ENCODE data around the gene SLC38A9. TPM values are rescaled to one million over a fixed set of nuclear protein-coding genes. Genes with fewer than 3 reads are reported as not detected.

Gene SLC38A9

DNA sequence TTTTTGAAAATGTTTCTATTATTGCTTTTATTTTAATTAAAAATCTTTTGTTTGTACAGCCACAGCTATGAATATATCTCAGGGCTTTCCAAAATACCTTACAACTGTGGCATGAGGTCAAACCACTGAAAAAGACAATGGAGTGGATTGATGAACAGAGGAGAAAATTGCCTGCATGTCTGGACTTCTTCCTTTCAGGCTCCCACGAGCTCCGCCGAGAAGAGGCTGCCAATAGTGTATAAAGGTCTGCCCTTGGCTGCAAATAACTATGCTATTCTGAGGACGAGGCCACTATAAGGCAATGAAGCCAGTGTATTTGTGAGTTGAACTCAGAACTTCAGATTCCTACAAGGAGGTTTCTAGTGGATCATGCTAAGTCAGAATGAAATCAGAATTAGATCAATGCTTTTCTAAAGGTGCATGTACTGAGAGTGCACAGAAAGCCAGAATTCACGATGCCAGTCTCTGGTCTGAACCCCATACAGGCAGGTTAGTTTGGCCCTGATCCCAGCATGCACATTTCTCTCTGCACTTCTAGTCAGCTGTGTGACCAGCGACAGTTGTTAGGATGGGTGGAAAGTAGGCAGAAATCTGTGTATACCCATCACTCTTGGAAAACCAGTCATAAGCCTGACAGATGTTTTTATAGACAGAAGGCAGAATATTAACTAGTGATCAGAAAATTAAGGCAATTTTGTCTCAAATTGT lies 134.6 kb downstream of the SLC38A9 start:
- Histone ChIP-seq H2BK120ac (ENCODE audit: low read depth, low read length) (no peak overlapping the region), H3K4ac (ENCODE audit: low read length) (no peak overlapping the region), H3K4me1 (ENCODE audit: control insufficient read depth in 2 of 2, insufficient read depth in 1 of 2, low read depth in 1 of 2, low read length in 2 of 2) (peaks cover 0 to 3% of the 10 kb centered on the region in 2 donors), H3K36me3 (replicated peaks in 1 of 2; ENCODE audit: control insufficient read depth in 2 of 2, insufficient read depth in 2 of 2, low read length in 2 of 2) (no peaks in the 10 kb centered on the region), H3K23ac (ENCODE audit: low read depth, low read length, poor library complexity) (no peak overlapping the region), H2BK5ac (ENCODE audit: low read length) (no peak overlapping the region), H2AK5ac (ENCODE audit: low read depth, low read length) (no peak overlapping the region), H2BK12ac (ENCODE audit: low read length) (no peak overlapping the region), H3K79me1 (ENCODE audit: low read depth, low read length) (no peaks in the 10 kb centered on the region), H3K9me3 (replicated peaks in 1 of 2; ENCODE audit: control insufficient read depth in 2 of 2, insufficient read depth in 1 of 2, low read depth in 1 of 2, low read length in 2 of 2) (no peaks in the 10 kb centered on the region), H3K27me3 (ENCODE audit: control insufficient read depth in 3 of 3, insufficient read depth in 3 of 3, low read depth in 1 of 3, low read length in 3 of 3) (no peaks in the 10 kb centered on the region), H4K91ac (ENCODE audit: low read depth, low read length, poor library complexity) (no peak overlapping the region), H4K8ac (ENCODE audit: low read depth, low read length) (no peak overlapping the region), H3K18ac (ENCODE audit: low read length) (no peak overlapping the region), H3K4me2 (ENCODE audit: insufficient read depth, low read length, poor library complexity, severe bottlenecking) (no peak overlapping the region), H3K27ac (replicated peaks; ENCODE audit: low read length) (no peak overlapping the region), H2BK15ac (ENCODE audit: low read length) (no peak overlapping the region), H3K14ac (ENCODE audit: low read length) (no peak overlapping the region), H3K9ac (ENCODE audit: low read depth, low read length, poor library complexity) (no peak overlapping the region), H3K4me3 (ENCODE audit: low read length in 2 of 2) (no peak overlapping the region), H2AFZ (ENCODE audit: low read length) (no peak overlapping the region)
- no peak for DNase-seq (ENCODE audit: low spot score)
- WGBS, 2 donors (ENCODE audit: extremely low coverage in 2 of 2, insufficient read length in 2 of 2, insufficient replicate concordance in 1 of 2) = no CpG with 5 or more reads among the region's 6 CpGs

DNA sequence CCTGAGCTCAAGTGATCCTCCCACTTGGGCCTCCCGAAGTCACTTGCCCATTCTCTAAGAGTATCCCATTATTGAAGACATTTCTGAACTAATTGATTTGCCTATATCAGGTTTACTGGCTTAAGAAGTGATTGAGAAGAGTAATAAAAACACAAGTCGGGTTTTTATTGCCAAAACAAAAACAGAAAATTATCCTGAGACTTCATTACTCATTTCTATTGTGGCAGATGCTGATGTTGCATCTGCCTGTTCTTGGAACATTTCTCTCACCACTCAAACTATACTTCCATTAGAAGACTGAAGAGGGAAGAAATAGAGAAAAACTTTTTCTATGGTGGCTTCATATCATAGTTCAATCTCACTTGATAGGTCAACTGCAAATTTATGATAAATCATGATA lies 135.5 kb downstream of the SLC38A9 start:
- no peak for DNase-seq (ENCODE audit: low spot score)
- H3K14ac ChIP-seq (ENCODE audit: low read length) = no peak overlapping the region
- H3K27me3 ChIP-seq (ENCODE audit: control insufficient read depth in 3 of 3, insufficient read depth in 3 of 3, low read depth in 1 of 3, low read length in 3 of 3) = no peaks in the 10 kb centered on the region
- H2BK120ac ChIP-seq (ENCODE audit: low read depth, low read length) = no peak overlapping the region
- no peak overlapping the region for H3K4ac ChIP-seq (ENCODE audit: low read length)
- H3K18ac ChIP-seq (ENCODE audit: low read length) = no peak overlapping the region
- no peaks in the 10 kb centered on the region for H3K36me3 ChIP-seq (replicated peaks in 1 of 2; ENCODE audit: control insufficient read depth in 2 of 2, insufficient read depth in 2 of 2, low read length in 2 of 2)
- no peaks in the 10 kb centered on the region for H3K9me3 ChIP-seq (replicated peaks in 1 of 2; ENCODE audit: control insufficient read depth in 2 of 2, insufficient read depth in 1 of 2, low read depth in 1 of 2, low read length in 2 of 2)
- H4K91ac ChIP-seq (ENCODE audit: low read depth, low read length, poor library complexity) = no peak overlapping the region
- no peak overlapping the region for H3K4me3 ChIP-seq (ENCODE audit: low read length in 2 of 2)
- H2BK12ac ChIP-seq (ENCODE audit: low read length) = no peak overlapping the region
- no peak overlapping the region for H3K9ac ChIP-seq (ENCODE audit: low read depth, low read length, poor library complexity)
- no peak overlapping the region for H3K23ac ChIP-seq (ENCODE audit: low read depth, low read length, poor library complexity)
- no CpG with 5 or more reads among the region's 2 CpGs for WGBS, 2 donors (ENCODE audit: extremely low coverage in 2 of 2, insufficient read length in 2 of 2, insufficient replicate concordance in 1 of 2)
- no peak overlapping the region for H2BK5ac ChIP-seq (ENCODE audit: low read length)
- no peak overlapping the region for H2AK5ac ChIP-seq (ENCODE audit: low read depth, low read length)
- no peak overlapping the region for H3K27ac ChIP-seq (replicated peaks; ENCODE audit: low read length)
- H4K8ac ChIP-seq (ENCODE audit: low read depth, low read length) = no peak overlapping the region
- no peak overlapping the region for H2BK15ac ChIP-seq (ENCODE audit: low read length)
- H3K4me2 ChIP-seq (ENCODE audit: insufficient read depth, low read length, poor library complexity, severe bottlenecking) = no peak overlapping the region
- H2AFZ ChIP-seq (ENCODE audit: low read length) = no peak overlapping the region
- H3K79me1 ChIP-seq (ENCODE audit: low read depth, low read length) = no peaks in the 10 kb centered on the region
- peaks cover 0 to 3% of the 10 kb centered on the region in 2 donors for H3K4me1 ChIP-seq (ENCODE audit: control insufficient read depth in 2 of 2, insufficient read depth in 1 of 2, low read depth in 1 of 2, low read length in 2 of 2)

Small RNA genes lying within 50 kb of the gene (small RNA-seq; reads per million reads assigned to genes)
- gene AC016632.1 (ENCODE audit: insufficient read depth) = not detected
